ENCODE measurements around the gene CTNNBL1.

CTNNBL1 gene

DNA sequence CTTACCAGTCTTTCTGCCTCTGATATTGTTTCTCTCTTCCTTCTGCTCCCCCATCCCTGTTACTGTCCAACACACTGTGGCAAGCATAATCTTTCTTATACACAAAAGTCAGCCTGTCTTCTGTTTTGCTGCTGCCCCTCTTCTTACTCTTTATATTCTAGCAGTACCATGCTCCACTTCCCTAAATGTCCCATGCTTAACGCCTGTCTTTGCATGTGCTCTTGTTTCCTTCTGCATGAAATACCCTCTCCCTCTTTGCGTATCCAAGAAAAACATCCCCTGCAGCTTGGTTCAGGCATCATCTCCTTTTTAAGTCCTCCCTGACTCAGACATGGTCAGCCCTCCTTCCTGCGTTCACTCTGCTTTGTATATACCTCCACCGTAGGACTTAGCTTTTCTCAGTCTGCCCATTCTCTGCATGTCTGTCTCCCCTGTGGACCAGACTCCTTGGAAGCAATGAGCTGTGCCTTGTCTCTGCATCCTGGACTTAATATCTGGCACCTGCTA lies 103.9 kb downstream of the CTNNBL1 start:
- DNase-seq (ENCODE audit: extremely low read depth, low read depth) = no peak
- TF ChIP-seq CTCF (IDR thresholded peaks at IDR 0.05; ENCODE audit: low read depth, low read length, missing control alignments) = no peak
- no peak overlapping the region for H3K4me3 ChIP-seq (replicated peaks; ENCODE audit: low read depth, low read length)

- no peak overlapping the region for H3K4me3 ChIP-seq (replicated peaks; ENCODE audit: low read depth, low read length)
- no peak for TF ChIP-seq CTCF (IDR thresholded peaks at IDR 0.05; ENCODE audit: low read depth, low read length, missing control alignments)
- DNase-seq (ENCODE audit: extremely low read depth, low read depth) = no peak
These were observed 104.5 kb downstream of the CTNNBL1 start for GRCh38 chr20:37798312-37798711.

GRCh38 chr20:37800618-37801017 lies 106.8 kb downstream of the CTNNBL1 start:
- H3K4me3 ChIP-seq (replicated peaks; ENCODE audit: low read depth, low read length) = no peak overlapping the region
- DNase-seq (ENCODE audit: extremely low read depth, low read depth) = no peak
- TF ChIP-seq CTCF (IDR thresholded peaks at IDR 0.05; ENCODE audit: low read depth, low read length, missing control alignments) = no peak

GRCh38 chr20:37801921-37802320 lies 108.1 kb downstream of the CTNNBL1 start:
- no peak for DNase-seq (ENCODE audit: extremely low read depth, low read depth)
- no peak for TF ChIP-seq CTCF (IDR thresholded peaks at IDR 0.05; ENCODE audit: low read depth, low read length, missing control alignments)
- no peak overlapping the region for H3K4me3 ChIP-seq (replicated peaks; ENCODE audit: low read depth, low read length)

- no peak overlapping the region for H3K4me3 ChIP-seq (replicated peaks; ENCODE audit: low read depth, low read length)
- no peak for DNase-seq (ENCODE audit: extremely low read depth, low read depth)
These were observed 109.8 kb downstream of the CTNNBL1 start for GRCh38 chr20:37803438-37804307.

More at GRCh38 chr20:37803438-37804307, 109.8 kb downstream of the CTNNBL1 start:
- TF ChIP-seq CTCF (IDR thresholded peaks at IDR 0.05; ENCODE audit: low read depth, low read length, missing control alignments) = no peak
